NCI-H226 (cell line): Measurements from ENCODE around the gene GLRX2.
A peak's percentile ranks its signal among the peaks of the same experiment; 100 is the strongest.
"Not testable (repeated sequence)": the region's sequence is repeated elsewhere in the genome, so short reads cannot be mapped to it uniquely, and the experiment has no call there.

ENCODE experiments used
- DNase-seq: peaks from one replicate; pipeline ENCODE4 v3.0.0-alpha.2; 2015

GLRX2 gene

GRCh38 chr1:193062698-193063463 lies 42.3 kb downstream of the GLRX2 start:
- DNase-seq = peak; percentile 7

DNA sequence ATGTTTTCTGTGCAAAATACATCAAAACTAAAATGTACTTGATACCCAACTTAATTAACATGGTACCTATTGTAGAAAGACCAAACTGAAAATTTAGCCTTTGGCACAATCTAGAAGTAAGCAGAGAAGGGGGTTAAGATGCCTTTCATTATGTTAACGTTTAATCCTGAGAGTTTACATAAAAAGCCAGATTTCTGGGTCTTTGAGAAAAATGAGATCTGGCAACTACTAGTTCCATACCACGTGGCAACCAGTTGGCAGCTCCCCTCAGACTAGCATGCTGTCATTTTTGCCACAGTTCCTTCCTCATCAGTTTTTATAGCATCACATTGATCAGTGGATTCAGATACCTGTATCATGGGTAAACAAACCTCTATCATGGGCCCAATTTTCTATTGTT lies 44.3 kb downstream of the GLRX2 start:
- no peak for DNase-seq

DNA sequence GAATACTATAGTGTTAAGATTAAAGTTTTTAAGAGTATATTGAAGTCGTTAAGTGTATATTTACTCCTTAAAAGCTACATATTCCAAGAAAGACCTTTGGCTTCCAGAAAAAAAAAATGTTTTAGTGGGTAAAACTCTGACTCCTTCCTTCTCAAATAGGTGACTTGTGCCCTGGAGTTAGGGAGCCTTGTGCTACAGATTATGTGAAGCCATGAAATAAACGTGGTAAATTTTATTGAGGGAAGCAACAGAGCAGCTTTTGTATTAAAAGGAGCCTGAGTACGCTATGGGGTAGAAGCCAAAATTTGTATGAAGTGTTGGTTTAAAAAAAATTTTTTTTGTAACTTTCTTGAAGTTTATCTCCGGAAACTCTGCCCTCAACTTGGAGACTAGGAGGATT lies 44.8 kb downstream of the GLRX2 start:
- DNase-seq = no peak

DNA sequence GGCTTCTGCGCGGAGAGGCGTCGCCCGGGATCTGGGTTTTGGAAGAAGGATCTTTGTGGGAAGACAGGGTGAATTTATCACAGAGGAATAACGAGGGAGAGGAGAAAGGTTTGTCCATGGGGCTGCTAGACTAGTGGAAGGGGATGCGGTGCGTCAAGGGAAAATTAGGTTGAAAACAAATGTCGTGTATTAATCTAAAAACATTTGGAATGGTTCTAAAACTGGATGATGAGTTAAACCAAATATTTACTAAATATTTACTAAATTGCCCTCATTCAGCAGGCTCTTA lies 45.2 kb downstream of the GLRX2 start:
- no peak for DNase-seq

DNA sequence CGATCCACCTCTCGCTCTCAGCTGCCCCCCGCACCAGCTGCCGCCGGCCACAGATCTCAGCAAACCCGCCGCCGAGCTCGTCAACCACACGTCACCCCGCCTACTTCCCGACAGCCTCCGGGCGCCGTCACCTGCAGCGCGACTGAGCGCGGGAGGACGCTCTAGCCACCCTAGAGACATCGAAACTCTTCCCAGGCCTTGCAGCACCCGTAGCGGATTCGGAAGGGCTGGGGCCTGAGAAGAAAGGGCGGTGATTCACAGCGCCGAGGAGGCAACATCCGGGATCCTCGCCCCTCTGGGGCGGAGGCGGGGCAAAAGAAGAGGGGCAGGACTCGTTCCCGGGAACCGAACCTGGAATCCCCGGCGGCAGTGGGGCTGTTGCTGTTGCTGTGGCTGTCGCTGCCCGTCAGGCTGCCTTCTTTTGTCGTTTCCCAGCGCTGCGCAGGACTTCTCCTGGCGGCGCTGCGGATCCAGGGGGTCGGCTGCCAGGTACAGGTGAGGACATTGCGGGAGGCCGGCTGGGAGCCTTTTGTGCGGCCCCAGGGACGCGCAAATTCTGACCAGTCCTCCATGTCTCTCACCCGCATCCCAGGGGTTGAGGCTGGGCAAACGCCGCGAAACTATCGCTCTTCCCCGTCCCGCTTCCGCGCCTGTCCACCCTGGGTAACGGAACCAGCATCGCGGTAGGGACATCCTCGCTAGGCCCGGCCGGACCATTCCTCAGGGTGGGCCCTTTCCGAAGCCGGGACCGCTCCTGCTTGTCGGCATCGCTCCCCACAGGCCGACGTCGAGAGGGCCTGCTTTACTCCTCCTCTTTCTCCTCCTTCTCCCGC lies 45.7 kb downstream of the GLRX2 start, which contains the start of the genes RO60 and UCHL5:
Gene RO60 (plus strand): TSS at position 331 of the 833 bp plus-strand sequence. CDS start 9,443 bp downstream, outside the sequence.
Gene UCHL5 (minus strand): TSS at position 79 of the 833 bp plus-strand sequence. CDS start 100 bp downstream, outside the sequence.
- peak; percentile 99 for DNase-seq

DNA sequence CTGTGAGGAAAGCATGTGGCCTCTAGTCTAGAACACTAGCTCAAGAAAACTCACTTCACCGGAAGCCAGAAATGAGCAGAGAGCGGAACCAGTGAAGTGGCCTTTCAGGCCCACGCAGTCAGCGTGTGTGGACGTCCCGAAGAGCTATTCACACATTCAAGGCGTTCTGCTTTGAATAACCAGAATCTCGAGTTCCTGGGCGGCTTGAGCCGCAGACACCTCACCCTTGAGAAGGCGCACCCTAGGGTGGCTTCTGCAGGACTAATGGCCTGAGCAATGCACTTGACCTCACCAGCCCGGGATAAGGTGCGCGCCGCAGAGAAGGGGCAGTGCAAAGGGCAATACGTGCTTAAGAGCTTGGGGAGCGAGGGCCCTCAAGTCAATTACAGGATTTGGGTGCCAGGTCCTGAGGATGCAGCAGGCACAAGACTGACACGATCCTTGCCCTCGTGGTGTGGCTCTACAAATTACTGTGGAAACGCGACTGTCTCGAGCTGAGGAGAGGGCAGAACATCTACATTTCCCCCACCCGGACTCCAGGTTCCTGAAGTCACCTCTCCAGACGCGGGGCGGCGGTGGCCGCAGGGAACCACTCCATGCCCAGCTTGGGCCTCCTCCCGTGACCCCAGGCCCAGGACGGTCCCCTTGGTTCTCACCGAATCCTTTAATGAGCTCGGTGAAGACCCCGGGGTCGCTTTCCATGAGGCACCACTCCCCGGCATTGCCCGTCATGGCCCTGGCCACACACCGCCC lies 46.5 kb downstream of the GLRX2 start:
- DNase-seq = peak; percentile 2

GRCh38 chr1:193054169-193054675 lies 51.0 kb downstream of the GLRX2 start:
- DNase-seq = no peak

- not testable (repeated sequence) for DNase-seq
Observed at GRCh38 chr1:193048913-193049312, 56.3 kb downstream of the GLRX2 start.
